DMS53 treated with DMSO at 0.1 percent for 48 hours (cell line): Measurements from ENCODE around the gene SRR.

Source experiments
- DNase-seq: peaks from one replicate; lab custom pipeline; 2025; ENCODE audit not compliant: unreplicated experiment; lab: John Stamatoyannopoulos, UW

The SRR gene

GRCh38 chr17:2338315-2338657 lies 34.5 kb downstream of the SRR start:
- no peak for DNase-seq

- DNase-seq: no peak
Measured at GRCh38 chr17:2343421-2343820, 39.7 kb downstream of the SRR start.

- DNase-seq: no peak
Measured at GRCh38 chr17:2344528-2344927, 40.8 kb downstream of the SRR start.

GRCh38 chr17:2346475-2346874 lies 42.7 kb downstream of the SRR start:
- DNase-seq: no peak

- DNase-seq: peak; percentile 83
Measured at GRCh38 chr17:2347805-2348685, 44.3 kb downstream of the SRR start.

- DNase-seq: no peak
Measured at GRCh38 chr17:2351269-2351668, 47.5 kb downstream of the SRR start.

- no peak for DNase-seq
Measured at GRCh38 chr17:2354311-2354710, 50.6 kb downstream of the SRR start.

GRCh38 chr17:2357237-2357636 lies 53.5 kb downstream of the SRR start:
- DNase-seq: no peak

- no peak for DNase-seq
Measured at GRCh38 chr17:2357931-2358434, 54.2 kb downstream of the SRR start.

GRCh38 chr17:2361010-2361760 lies 57.4 kb downstream of the SRR start:
- no peak for DNase-seq

GRCh38 chr17:2362016-2362415 lies 58.3 kb downstream of the SRR start:
- no peak for DNase-seq

GRCh38 chr17:2362416-2362815 lies 58.7 kb downstream of the SRR start:
- DNase-seq: no peak

GRCh38 chr17:2362881-2363280 lies 59.1 kb downstream of the SRR start:
- no peak for DNase-seq

GRCh38 chr17:2363318-2363717 lies 59.6 kb downstream of the SRR start:
- no peak for DNase-seq

- no peak for DNase-seq
Measured at GRCh38 chr17:2363851-2364762, 60.4 kb downstream of the SRR start.

GRCh38 chr17:2364763-2365116 lies 61.0 kb downstream of the SRR start:
- no peak for DNase-seq

GRCh38 chr17:2365132-2365531 lies 61.4 kb downstream of the SRR start:
- DNase-seq: no peak

- no peak for DNase-seq
Measured at GRCh38 chr17:2366747-2367494, 63.2 kb downstream of the SRR start.

- DNase-seq: no peak
Measured at GRCh38 chr17:2368359-2368758, 64.6 kb downstream of the SRR start.

GRCh38 chr17:2369039-2369438 lies 65.3 kb downstream of the SRR start:
- DNase-seq: no peak
